SU-DHL-6 (cell line): ENCODE measurements around the gene ACAD10.

Experiments used
- EZH2phosphoT487 ChIP-seq: fragments of 200-600 bp; sonication (generic), shearing (Covaris generic); conservative IDR thresholded peaks from 2 replicates; pipeline ENCODE4 v1.6.1; 2018; ENCODE audit warnings: mild to moderate bottlenecking, antibody characterized with exemption, low read length, moderate library complexity, mixed read lengths
- TF ChIP-seq, protein P1 (sequence below): fragments of 200-600 bp; sonication (generic); IDR thresholded peaks from one replicate; pipeline ENCODE4 v1.5.1; 2017; ENCODE audit warnings: antibody characterized with exemption, mild to moderate bottlenecking, low read length, moderate library complexity; ENCODE audit not compliant: insufficient read depth, poor library complexity, severe bottlenecking

DNA sequence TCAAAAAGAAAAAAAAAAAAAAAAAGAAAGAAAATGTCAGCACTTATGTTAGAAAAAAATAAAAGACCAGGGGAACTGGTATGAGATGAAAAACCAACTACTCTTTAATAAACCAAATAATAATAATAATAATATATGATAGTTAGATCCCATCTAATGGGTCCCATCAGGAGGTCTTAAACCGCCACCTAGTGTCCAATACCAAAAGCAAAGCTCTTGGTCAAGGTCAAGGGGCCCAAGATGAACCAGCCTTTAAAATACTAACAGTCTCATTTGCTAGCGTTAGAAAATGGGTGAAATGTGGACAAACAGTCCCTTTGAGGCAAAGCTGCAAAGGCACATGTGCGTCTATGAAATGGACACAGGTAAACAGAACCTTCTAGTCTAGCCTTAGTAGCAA is 12.3 kb upstream of the ACAD10 start:
- TF ChIP-seq, protein P1, sequence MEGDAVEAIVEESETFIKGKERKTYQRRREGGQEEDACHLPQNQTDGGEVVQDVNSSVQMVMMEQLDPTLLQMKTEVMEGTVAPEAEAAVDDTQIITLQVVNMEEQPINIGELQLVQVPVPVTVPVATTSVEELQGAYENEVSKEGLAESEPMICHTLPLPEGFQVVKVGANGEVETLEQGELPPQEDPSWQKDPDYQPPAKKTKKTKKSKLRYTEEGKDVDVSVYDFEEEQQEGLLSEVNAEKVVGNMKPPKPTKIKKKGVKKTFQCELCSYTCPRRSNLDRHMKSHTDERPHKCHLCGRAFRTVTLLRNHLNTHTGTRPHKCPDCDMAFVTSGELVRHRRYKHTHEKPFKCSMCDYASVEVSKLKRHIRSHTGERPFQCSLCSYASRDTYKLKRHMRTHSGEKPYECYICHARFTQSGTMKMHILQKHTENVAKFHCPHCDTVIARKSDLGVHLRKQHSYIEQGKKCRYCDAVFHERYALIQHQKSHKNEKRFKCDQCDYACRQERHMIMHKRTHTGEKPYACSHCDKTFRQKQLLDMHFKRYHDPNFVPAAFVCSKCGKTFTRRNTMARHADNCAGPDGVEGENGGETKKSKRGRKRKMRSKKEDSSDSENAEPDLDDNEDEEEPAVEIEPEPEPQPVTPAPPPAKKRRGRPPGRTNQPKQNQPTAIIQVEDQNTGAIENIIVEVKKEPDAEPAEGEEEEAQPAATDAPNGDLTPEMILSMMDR, result peak; percentile 45
- no peak for TF ChIP-seq EZH2phosphoT487
